GM23338 (cell line): ENCODE data around the gene PLEKHJ1.

ENCODE experiments used
- JUNB ChIP-seq: IDR thresholded peaks from one replicate; pipeline ENCODE4 v1.6.1; 2016; ENCODE audit warnings: antibody characterized with exemption; ENCODE audit not compliant: unreplicated experiment
- TF ChIP-seq, protein P1 (sequence below), 2 experiments: fragments of 200-600 bp in 1 of 2; sonication (generic) in 1 of 2; conservative IDR thresholded peaks; 2 replicates each; pipeline versions ENCODE4 v1.5.1 to v1.6.1; 2016 to 2017; ENCODE audit warnings: antibody characterized with exemption in 2 of 2, low read depth in 2 of 2, mild to moderate bottlenecking in 2 of 2, moderate library complexity in 1 of 2

DNA sequence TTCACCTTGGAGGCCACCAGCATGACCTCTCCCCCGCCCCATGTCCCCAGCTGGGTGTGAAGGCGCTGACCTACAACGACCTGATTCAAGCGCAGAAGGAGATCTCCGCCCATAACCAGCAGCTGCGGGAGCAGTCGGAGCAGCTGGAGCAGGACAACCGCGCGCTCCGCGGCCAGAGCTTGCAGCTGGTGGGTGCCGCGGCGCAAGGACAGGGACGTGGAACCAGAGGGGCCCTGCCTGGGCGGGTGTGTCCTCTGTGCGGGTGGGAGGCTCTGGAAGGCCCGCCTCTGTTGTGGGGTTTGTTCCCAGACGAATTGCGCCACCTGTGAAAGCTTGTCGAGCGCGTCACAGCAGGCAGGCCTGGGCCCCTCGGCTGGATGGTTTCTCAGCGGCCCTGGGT is 22.3 kb downstream of the PLEKHJ1 start:
- TF ChIP-seq, protein P1, sequence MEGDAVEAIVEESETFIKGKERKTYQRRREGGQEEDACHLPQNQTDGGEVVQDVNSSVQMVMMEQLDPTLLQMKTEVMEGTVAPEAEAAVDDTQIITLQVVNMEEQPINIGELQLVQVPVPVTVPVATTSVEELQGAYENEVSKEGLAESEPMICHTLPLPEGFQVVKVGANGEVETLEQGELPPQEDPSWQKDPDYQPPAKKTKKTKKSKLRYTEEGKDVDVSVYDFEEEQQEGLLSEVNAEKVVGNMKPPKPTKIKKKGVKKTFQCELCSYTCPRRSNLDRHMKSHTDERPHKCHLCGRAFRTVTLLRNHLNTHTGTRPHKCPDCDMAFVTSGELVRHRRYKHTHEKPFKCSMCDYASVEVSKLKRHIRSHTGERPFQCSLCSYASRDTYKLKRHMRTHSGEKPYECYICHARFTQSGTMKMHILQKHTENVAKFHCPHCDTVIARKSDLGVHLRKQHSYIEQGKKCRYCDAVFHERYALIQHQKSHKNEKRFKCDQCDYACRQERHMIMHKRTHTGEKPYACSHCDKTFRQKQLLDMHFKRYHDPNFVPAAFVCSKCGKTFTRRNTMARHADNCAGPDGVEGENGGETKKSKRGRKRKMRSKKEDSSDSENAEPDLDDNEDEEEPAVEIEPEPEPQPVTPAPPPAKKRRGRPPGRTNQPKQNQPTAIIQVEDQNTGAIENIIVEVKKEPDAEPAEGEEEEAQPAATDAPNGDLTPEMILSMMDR (conservative IDR thresholded peaks at IDR 0.05; ENCODE audit: low read depth in 2 of 2): no peak; a peak in 1 of 4 replicates
- no peak for TF ChIP-seq JUNB
